WTC11 (cell line): ENCODE measurements around the gene SMO.

Source experiments
- ETV6 ChIP-seq: sonication (generic); formaldehyde crosslinking; IDR thresholded peaks from 2 replicates; pipeline ENCODE4 v1.8.1; 2022; ENCODE audit warnings: mild to moderate bottlenecking, missing genetic modification reagents
- OVOL2 ChIP-seq: fragments of 250-450 bp; sonication (Bioruptor Pico); IDR thresholded peaks from 2 replicates; pipeline ENCODE4 v1.9.0; 2021; ENCODE audit warnings: mild to moderate bottlenecking, borderline replicate concordance
- SP1 ChIP-seq: sonication (generic); formaldehyde crosslinking; conservative IDR thresholded peaks from 2 replicates; pipeline ENCODE4 v1.8.1; 2022; ENCODE audit warnings: missing genetic modification reagents
- TP53 ChIP-seq: sonication (generic); formaldehyde crosslinking; IDR thresholded peaks from 2 replicates; pipeline ENCODE4 v1.8.1; 2023; ENCODE audit warnings: mild to moderate bottlenecking, missing genetic modification reagents
- TF ChIP-seq, protein P1 (sequence below): fragments of 200-600 bp; IDR thresholded peaks from 2 replicates; pipeline ENCODE4 v1.8.0; 2022; ENCODE audit warnings: antibody characterized with exemption
- TF ChIP-seq, protein P2 (sequence below): sonication (generic); formaldehyde crosslinking; IDR thresholded peaks from 2 replicates; pipeline ENCODE4 v1.8.0; 2022; ENCODE audit warnings: mild to moderate bottlenecking, missing genetic modification reagents
- TF ChIP-seq, protein P3 (sequence below): sonication (generic); formaldehyde crosslinking; IDR thresholded peaks from 2 replicates; pipeline ENCODE4 v1.8.0; 2023; ENCODE audit warnings: mild to moderate bottlenecking, missing genetic modification reagents
- TF ChIP-seq, protein P4 (sequence below): fragments of 250-450 bp; sonication (Bioruptor Pico); IDR thresholded peaks from 2 replicates; pipeline ENCODE4 v1.9.0; 2021; ENCODE audit warnings: mild to moderate bottlenecking
- TF ChIP-seq, protein P5 (sequence below): sonication (generic); formaldehyde crosslinking; conservative IDR thresholded peaks from 2 replicates; pipeline ENCODE4 v1.8.1; 2023; ENCODE audit warnings: mild to moderate bottlenecking, low read depth, missing genetic modification reagents, moderate library complexity
- TF ChIP-seq, protein P6 (sequence below): sonication (generic); formaldehyde crosslinking; IDR thresholded peaks from 2 replicates; pipeline ENCODE4 v1.8.1; 2023; ENCODE audit warnings: mild to moderate bottlenecking, missing genetic modification reagents, borderline replicate concordance

DNA sequence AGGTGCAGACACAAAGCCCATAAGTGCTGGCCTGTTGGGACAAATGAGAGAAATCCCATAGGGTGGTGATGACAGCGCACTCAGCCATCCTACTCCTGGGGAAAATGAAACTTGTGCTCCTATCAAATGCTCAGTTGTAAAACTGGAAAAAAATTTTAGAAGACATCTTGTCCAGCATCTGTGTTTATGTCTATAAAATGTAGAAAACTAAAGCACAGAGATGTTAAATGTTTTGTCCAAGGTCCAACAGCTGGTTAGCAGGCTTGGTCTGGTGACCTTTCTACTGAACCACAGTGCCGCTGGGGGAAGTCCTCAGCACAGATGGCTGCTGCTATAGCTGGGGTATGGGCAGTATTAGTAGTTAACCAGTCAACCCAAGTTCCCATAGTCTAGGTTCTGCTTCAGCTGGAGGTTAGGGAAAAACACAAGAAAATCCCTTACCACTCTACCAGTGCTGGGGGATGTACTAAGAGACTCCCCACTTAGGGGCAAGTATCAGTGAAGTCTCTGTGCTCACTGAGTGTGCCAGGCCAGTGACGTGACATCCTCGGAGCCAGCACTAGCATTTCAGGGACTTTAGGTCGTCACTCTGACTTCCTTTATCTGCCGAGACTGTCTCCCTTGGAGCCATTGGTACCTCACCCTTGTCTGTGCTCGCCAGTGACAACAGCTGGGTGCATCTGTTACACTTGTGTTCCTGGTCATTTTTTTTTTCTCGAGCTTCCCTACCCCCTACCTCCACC is 42.0 kb upstream of the SMO start:
- TF ChIP-seq, protein P1, sequence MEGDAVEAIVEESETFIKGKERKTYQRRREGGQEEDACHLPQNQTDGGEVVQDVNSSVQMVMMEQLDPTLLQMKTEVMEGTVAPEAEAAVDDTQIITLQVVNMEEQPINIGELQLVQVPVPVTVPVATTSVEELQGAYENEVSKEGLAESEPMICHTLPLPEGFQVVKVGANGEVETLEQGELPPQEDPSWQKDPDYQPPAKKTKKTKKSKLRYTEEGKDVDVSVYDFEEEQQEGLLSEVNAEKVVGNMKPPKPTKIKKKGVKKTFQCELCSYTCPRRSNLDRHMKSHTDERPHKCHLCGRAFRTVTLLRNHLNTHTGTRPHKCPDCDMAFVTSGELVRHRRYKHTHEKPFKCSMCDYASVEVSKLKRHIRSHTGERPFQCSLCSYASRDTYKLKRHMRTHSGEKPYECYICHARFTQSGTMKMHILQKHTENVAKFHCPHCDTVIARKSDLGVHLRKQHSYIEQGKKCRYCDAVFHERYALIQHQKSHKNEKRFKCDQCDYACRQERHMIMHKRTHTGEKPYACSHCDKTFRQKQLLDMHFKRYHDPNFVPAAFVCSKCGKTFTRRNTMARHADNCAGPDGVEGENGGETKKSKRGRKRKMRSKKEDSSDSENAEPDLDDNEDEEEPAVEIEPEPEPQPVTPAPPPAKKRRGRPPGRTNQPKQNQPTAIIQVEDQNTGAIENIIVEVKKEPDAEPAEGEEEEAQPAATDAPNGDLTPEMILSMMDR = no peak
- TF ChIP-seq, protein P2, sequence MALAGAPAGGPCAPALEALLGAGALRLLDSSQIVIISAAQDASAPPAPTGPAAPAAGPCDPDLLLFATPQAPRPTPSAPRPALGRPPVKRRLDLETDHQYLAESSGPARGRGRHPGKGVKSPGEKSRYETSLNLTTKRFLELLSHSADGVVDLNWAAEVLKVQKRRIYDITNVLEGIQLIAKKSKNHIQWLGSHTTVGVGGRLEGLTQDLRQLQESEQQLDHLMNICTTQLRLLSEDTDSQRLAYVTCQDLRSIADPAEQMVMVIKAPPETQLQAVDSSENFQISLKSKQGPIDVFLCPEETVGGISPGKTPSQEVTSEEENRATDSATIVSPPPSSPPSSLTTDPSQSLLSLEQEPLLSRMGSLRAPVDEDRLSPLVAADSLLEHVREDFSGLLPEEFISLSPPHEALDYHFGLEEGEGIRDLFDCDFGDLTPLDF (CRISPR knock-in tag) = no peak
- TF ChIP-seq, protein P3, sequence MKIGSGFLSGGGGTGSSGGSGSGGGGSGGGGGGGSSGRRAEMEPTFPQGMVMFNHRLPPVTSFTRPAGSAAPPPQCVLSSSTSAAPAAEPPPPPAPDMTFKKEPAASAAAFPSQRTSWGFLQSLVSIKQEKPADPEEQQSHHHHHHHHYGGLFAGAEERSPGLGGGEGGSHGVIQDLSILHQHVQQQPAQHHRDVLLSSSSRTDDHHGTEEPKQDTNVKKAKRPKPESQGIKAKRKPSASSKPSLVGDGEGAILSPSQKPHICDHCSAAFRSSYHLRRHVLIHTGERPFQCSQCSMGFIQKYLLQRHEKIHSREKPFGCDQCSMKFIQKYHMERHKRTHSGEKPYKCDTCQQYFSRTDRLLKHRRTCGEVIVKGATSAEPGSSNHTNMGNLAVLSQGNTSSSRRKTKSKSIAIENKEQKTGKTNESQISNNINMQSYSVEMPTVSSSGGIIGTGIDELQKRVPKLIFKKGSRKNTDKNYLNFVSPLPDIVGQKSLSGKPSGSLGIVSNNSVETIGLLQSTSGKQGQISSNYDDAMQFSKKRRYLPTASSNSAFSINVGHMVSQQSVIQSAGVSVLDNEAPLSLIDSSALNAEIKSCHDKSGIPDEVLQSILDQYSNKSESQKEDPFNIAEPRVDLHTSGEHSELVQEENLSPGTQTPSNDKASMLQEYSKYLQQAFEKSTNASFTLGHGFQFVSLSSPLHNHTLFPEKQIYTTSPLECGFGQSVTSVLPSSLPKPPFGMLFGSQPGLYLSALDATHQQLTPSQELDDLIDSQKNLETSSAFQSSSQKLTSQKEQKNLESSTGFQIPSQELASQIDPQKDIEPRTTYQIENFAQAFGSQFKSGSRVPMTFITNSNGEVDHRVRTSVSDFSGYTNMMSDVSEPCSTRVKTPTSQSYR (CRISPR knock-in tag) = no peak
- TF ChIP-seq ETV6 (CRISPR knock-in tag) = no peak
- TF ChIP-seq, protein P4, sequence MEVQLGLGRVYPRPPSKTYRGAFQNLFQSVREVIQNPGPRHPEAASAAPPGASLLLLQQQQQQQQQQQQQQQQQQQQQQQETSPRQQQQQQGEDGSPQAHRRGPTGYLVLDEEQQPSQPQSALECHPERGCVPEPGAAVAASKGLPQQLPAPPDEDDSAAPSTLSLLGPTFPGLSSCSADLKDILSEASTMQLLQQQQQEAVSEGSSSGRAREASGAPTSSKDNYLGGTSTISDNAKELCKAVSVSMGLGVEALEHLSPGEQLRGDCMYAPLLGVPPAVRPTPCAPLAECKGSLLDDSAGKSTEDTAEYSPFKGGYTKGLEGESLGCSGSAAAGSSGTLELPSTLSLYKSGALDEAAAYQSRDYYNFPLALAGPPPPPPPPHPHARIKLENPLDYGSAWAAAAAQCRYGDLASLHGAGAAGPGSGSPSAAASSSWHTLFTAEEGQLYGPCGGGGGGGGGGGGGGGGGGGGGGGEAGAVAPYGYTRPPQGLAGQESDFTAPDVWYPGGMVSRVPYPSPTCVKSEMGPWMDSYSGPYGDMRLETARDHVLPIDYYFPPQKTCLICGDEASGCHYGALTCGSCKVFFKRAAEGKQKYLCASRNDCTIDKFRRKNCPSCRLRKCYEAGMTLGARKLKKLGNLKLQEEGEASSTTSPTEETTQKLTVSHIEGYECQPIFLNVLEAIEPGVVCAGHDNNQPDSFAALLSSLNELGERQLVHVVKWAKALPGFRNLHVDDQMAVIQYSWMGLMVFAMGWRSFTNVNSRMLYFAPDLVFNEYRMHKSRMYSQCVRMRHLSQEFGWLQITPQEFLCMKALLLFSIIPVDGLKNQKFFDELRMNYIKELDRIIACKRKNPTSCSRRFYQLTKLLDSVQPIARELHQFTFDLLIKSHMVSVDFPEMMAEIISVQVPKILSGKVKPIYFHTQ (CRISPR knock-in tag) = no peak
- TF ChIP-seq, protein P5, sequence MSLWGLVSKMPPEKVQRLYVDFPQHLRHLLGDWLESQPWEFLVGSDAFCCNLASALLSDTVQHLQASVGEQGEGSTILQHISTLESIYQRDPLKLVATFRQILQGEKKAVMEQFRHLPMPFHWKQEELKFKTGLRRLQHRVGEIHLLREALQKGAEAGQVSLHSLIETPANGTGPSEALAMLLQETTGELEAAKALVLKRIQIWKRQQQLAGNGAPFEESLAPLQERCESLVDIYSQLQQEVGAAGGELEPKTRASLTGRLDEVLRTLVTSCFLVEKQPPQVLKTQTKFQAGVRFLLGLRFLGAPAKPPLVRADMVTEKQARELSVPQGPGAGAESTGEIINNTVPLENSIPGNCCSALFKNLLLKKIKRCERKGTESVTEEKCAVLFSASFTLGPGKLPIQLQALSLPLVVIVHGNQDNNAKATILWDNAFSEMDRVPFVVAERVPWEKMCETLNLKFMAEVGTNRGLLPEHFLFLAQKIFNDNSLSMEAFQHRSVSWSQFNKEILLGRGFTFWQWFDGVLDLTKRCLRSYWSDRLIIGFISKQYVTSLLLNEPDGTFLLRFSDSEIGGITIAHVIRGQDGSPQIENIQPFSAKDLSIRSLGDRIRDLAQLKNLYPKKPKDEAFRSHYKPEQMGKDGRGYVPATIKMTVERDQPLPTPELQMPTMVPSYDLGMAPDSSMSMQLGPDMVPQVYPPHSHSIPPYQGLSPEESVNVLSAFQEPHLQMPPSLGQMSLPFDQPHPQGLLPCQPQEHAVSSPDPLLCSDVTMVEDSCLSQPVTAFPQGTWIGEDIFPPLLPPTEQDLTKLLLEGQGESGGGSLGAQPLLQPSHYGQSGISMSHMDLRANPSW (CRISPR knock-in tag) = no peak
- no peak for TF ChIP-seq TP53
- TF ChIP-seq OVOL2 (CRISPR knock-in tag) = no peak
- TF ChIP-seq, protein P6, sequence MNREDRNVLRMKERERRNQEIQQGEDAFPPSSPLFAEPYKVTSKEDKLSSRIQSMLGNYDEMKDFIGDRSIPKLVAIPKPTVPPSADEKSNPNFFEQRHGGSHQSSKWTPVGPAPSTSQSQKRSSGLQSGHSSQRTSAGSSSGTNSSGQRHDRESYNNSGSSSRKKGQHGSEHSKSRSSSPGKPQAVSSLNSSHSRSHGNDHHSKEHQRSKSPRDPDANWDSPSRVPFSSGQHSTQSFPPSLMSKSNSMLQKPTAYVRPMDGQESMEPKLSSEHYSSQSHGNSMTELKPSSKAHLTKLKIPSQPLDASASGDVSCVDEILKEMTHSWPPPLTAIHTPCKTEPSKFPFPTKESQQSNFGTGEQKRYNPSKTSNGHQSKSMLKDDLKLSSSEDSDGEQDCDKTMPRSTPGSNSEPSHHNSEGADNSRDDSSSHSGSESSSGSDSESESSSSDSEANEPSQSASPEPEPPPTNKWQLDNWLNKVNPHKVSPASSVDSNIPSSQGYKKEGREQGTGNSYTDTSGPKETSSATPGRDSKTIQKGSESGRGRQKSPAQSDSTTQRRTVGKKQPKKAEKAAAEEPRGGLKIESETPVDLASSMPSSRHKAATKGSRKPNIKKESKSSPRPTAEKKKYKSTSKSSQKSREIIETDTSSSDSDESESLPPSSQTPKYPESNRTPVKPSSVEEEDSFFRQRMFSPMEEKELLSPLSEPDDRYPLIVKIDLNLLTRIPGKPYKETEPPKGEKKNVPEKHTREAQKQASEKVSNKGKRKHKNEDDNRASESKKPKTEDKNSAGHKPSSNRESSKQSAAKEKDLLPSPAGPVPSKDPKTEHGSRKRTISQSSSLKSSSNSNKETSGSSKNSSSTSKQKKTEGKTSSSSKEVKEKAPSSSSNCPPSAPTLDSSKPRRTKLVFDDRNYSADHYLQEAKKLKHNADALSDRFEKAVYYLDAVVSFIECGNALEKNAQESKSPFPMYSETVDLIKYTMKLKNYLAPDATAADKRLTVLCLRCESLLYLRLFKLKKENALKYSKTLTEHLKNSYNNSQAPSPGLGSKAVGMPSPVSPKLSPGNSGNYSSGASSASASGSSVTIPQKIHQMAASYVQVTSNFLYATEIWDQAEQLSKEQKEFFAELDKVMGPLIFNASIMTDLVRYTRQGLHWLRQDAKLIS = no peak
- TF ChIP-seq SP1 = no peak
